Stimulated activated CD4-positive, alpha-beta T cell treated with anti-CD3 and anti-CD28 coated beads, TNF-alpha, amount 100 ng/mL, for 48 hours (primary cell): ENCODE results near the gene HHLA2.

Experiments used
- DNase-seq, 3 donors: peaks; one replicate each; pipeline ENCODE4 v3.0.0-alpha.2; 2020; ENCODE audit warnings: low read depth in 3 of 3

Gene HHLA2

GRCh38 chr3:108300103-108300849 lies 3.9 kb downstream of the HHLA2 start:
- DNase-seq = no peak

- DNase-seq = no peak
Observed at GRCh38 chr3:108301695-108302404, 5.5 kb downstream of the HHLA2 start.

- DNase-seq = no peak
Observed at GRCh38 chr3:108302570-108302969, 6.2 kb downstream of the HHLA2 start.

- no peak for DNase-seq
Observed at GRCh38 chr3:108305484-108306172, 9.3 kb downstream of the HHLA2 start.

GRCh38 chr3:108311797-108312196 lies 15.4 kb downstream of the HHLA2 start:
- DNase-seq = no peak

- DNase-seq = no peak
Observed at GRCh38 chr3:108312656-108313055, 16.3 kb downstream of the HHLA2 start.

GRCh38 chr3:108315767-108316301 lies 19.5 kb downstream of the HHLA2 start:
- DNase-seq = no peak

GRCh38 chr3:108319428-108320082 lies 23.2 kb downstream of the HHLA2 start:
- no peak for DNase-seq

- no peak for DNase-seq
Observed at GRCh38 chr3:108320746-108321350, 24.5 kb downstream of the HHLA2 start.

- no peak for DNase-seq
Observed at GRCh38 chr3:108322352-108322751, 26.0 kb downstream of the HHLA2 start.

GRCh38 chr3:108324177-108324576 lies 27.8 kb downstream of the HHLA2 start:
- DNase-seq = no peak

- no peak for DNase-seq
Observed at GRCh38 chr3:108327168-108327567, 30.8 kb downstream of the HHLA2 start.

- DNase-seq = no peak
Observed at GRCh38 chr3:108328821-108329486, 32.6 kb downstream of the HHLA2 start.

GRCh38 chr3:108329508-108329907 lies 33.2 kb downstream of the HHLA2 start:
- no peak for DNase-seq

- no peak for DNase-seq
Observed at GRCh38 chr3:108329947-108330346, 33.6 kb downstream of the HHLA2 start.

- DNase-seq = no peak
Observed at GRCh38 chr3:108331792-108332191, 35.4 kb downstream of the HHLA2 start.

- DNase-seq = no peak
Observed at GRCh38 chr3:108333961-108334360, 37.6 kb downstream of the HHLA2 start.

GRCh38 chr3:108334701-108335100 lies 38.4 kb downstream of the HHLA2 start:
- DNase-seq = no peak

GRCh38 chr3:108338901-108339545 lies 42.7 kb downstream of the HHLA2 start:
- DNase-seq = no peak

GRCh38 chr3:108341911-108342310 lies 45.6 kb downstream of the HHLA2 start:
- DNase-seq = no peak
